Myocyte (in vitro differentiated cells): Measurements from ENCODE around the gene RFNG. TPM values are rescaled to one million over a fixed set of nuclear protein-coding genes. Genes with fewer than 3 reads are reported as not detected.

Experiments
- DNase-seq: peaks from one replicate; pipeline ENCODE4 v3.0.0-alpha.2; 2012; ENCODE audit warnings: low read depth
- total RNA-seq: library from RNA; depleted of rRNA; stranded (reverse); fragments of >200 nt; gene quantifications from 2 replicates; pipeline ENCODE4 v1.2.3, GENCODE V29; 2014

RFNG gene
- total RNA-seq, 1 donor from 2014 or later = 45.4 TPM

- DNase-seq = no peak
Observed at GRCh38 chr17:82016061-82016874, 35.3 kb downstream of the RFNG start.

- DNase-seq = no peak
Observed at GRCh38 chr17:82015311-82015971, 36.2 kb downstream of the RFNG start.

- no peak for DNase-seq
Observed at GRCh38 chr17:82014971-82015310, 36.7 kb downstream of the RFNG start.

- no peak for DNase-seq
Observed at GRCh38 chr17:82014432-82014831, 37.2 kb downstream of the RFNG start.

- DNase-seq = no peak
Observed at GRCh38 chr17:82013772-82014321, 37.8 kb downstream of the RFNG start.

GRCh38 chr17:82013341-82013740 lies 38.3 kb downstream of the RFNG start:
- DNase-seq = no peak

- DNase-seq = no peak
Observed at GRCh38 chr17:82012640-82013295, 38.8 kb downstream of the RFNG start.

- no peak for DNase-seq
Observed at GRCh38 chr17:82012261-82012639, 39.4 kb downstream of the RFNG start.

GRCh38 chr17:82011617-82012187 lies 39.9 kb downstream of the RFNG start:
- DNase-seq = no peak

- no peak for DNase-seq
Observed at GRCh38 chr17:82010575-82011525, 40.8 kb downstream of the RFNG start.

GRCh38 chr17:82009413-82009812 lies 42.2 kb downstream of the RFNG start:
- no peak for DNase-seq

GRCh38 chr17:82008941-82009405 lies 42.6 kb downstream of the RFNG start:
- no peak for DNase-seq

- DNase-seq = no peak
Observed at GRCh38 chr17:82008258-82008940, 43.2 kb downstream of the RFNG start.

- peak; percentile 89 for DNase-seq
Observed at GRCh38 chr17:82007495-82008257, 43.9 kb downstream of the RFNG start.

- DNase-seq = no peak
Observed at GRCh38 chr17:82007228-82007494, 44.5 kb downstream of the RFNG start.

- no peak for DNase-seq
Observed at GRCh38 chr17:82006468-82007227, 45.0 kb downstream of the RFNG start.

GRCh38 chr17:82005701-82006348 lies 45.8 kb downstream of the RFNG start:
- no peak for DNase-seq
